OCI-LY7 (cell line): ENCODE results near the gene HTT. TPM values are rescaled to one million over a fixed set of nuclear protein-coding genes. Genes with fewer than 3 reads are reported as not detected.
A peak's percentile ranks its signal among the peaks of the same experiment; 100 is the strongest.

ENCODE experiments used
- BruUV-seq: library from RNA; stranded (reverse); fragments of 400-500 nt; replicated peaks from 2 replicates; lab custom pipeline; 2021; lab: Mats Ljungman, UMichigan
- CTCF ChIA-PET: fragments of 300-600 bp; sonication (Branson Sonifier 250); formaldehyde crosslinking; loops from one replicate; lab custom pipeline; 2022; ENCODE audit warnings: antibody characterized with exemption; ENCODE audit not compliant: unreplicated experiment; lab: Charles Lee
- POLR2A ChIA-PET: fragments of 300-600 bp; sonication (Branson Sonifier 250); formaldehyde crosslinking; loops from one replicate; lab custom pipeline; 2022; ENCODE audit warnings: antibody characterized with exemption; lab: Charles Lee
- DNase-seq: peaks from one replicate; pipeline ENCODE4 v3.0.0-alpha.2; 2015; ENCODE audit warnings: low spot score
- H2AFZ ChIP-seq: fragments of 200-600 bp; sonication (generic), shearing (Covaris generic); 2 replicates; pipeline ENCODE4 v1.6.1; 2014; ENCODE audit warnings: mild to moderate bottlenecking, antibody characterized with exemption, low read length, moderate library complexity
- H3K27ac ChIP-seq: fragments of 200-600 bp; sonication (generic); 2 replicates; pipeline ENCODE4 v1.5.1; 2014; ENCODE audit warnings: mixed run types, low read depth, mild to moderate bottlenecking, moderate library complexity, low read length, inconsistent platforms; ENCODE audit not compliant: poor library complexity, severe bottlenecking
- H3K36me3 ChIP-seq: fragments of 200-600 bp; sonication (generic); 2 replicates; pipeline ENCODE4 v1.6.1; 2014; ENCODE audit warnings: mild to moderate bottlenecking, antibody characterized with exemption, low read length, moderate library complexity, mixed read lengths; ENCODE audit not compliant: insufficient read depth
- H3K4me1 ChIP-seq: fragments of 200-600 bp; sonication (generic); 2 replicates; pipeline ENCODE4 v1.5.1; 2014; ENCODE audit warnings: mild to moderate bottlenecking, low read length; ENCODE audit not compliant: insufficient read depth, poor library complexity, severe bottlenecking
- H3K4me2 ChIP-seq: fragments of 200-600 bp; sonication (generic); 2 replicates; pipeline ENCODE4 v1.6.1; 2014; ENCODE audit warnings: mild to moderate bottlenecking, low read length
- H3K4me3 ChIP-seq: fragments of 200-600 bp; sonication (generic); 2 replicates; pipeline ENCODE4 v1.5.1; 2014; ENCODE audit warnings: mild to moderate bottlenecking, low read depth, low read length; ENCODE audit not compliant: poor library complexity, severe bottlenecking
- H3K79me2 ChIP-seq: fragments of 200-600 bp; sonication (generic); 2 replicates; pipeline ENCODE4 v1.6.1; 2016; ENCODE audit warnings: low read depth, mild to moderate bottlenecking, low read length, moderate library complexity, mixed read lengths; ENCODE audit not compliant: insufficient read depth
- H3K9me2 ChIP-seq: fragments of 200-600 bp; sonication (generic); 2 replicates; pipeline ENCODE4 v1.6.1; 2016; ENCODE audit warnings: mild to moderate bottlenecking, low read length, mixed read lengths; ENCODE audit not compliant: insufficient read depth
- H3K9me3 ChIP-seq: fragments of 200-600 bp; sonication (generic); 2 replicates; pipeline ENCODE4 v1.6.1; 2014; ENCODE audit warnings: mild to moderate bottlenecking, mixed run types, low read length, mixed read lengths
- H4K20me1 ChIP-seq: fragments of 200-600 bp; sonication (generic); 2 replicates; pipeline ENCODE4 v1.6.1; 2014; ENCODE audit warnings: mild to moderate bottlenecking, antibody characterized with exemption, low read length, moderate library complexity, mixed read lengths; ENCODE audit not compliant: insufficient read depth
- CTCF ChIP-seq: fragments of 200-600 bp; sonication (generic); conservative IDR thresholded peaks from 2 replicates; pipeline ENCODE4 v1.5.1; 2014; ENCODE audit warnings: mild to moderate bottlenecking, antibody characterized with exemption, low read length, moderate library complexity, mixed read lengths
- EZH2phosphoT487 ChIP-seq: fragments of 200-600 bp; sonication (generic); IDR thresholded peaks from 2 replicates; pipeline ENCODE4 v1.6.1; 2018; ENCODE audit warnings: low read depth, borderline replicate concordance, mild to moderate bottlenecking, mixed run types, antibody characterized with exemption, low read length, moderate library complexity, mixed read lengths
- intact Hi-C: fragments of 100-400 bp; cut with micrococcal nuclease; formaldehyde crosslinking; loops from one replicate; pipeline ENCODE4 v1.10.0; 2022; ENCODE audit not compliant: unreplicated experiment
- total RNA-seq, 2 experiments: library from RNA; depleted of rRNA in 1 of 2; stranded (reverse); fragments of >200 nt in 1 of 2; shearing (Covaris generic) in 1 of 2; gene quantifications; 2 replicates each; pipeline ENCODE4 v1.2.3, GENCODE V29; 2014 to 2022

Gene HTT
- total RNA-seq, 2 experiments from 2014 or later = 36.4 to 91.3 TPM

- H2AFZ ChIP-seq = no peak overlapping the region
- H3K4me3 ChIP-seq = no peak overlapping the region
- peaks cover 10% of the 10 kb centered on the region for H3K4me1 ChIP-seq
- TF ChIP-seq EZH2phosphoT487 (no peak), CTCF (no peak)
- H3K9me2 ChIP-seq = no peaks in the 10 kb centered on the region
- H3K27ac ChIP-seq = no peak overlapping the region
- intact Hi-C loops = no loop called here
- CTCF ChIA-PET = no interaction called here
- no peaks in the 10 kb centered on the region for H4K20me1 ChIP-seq
- no peak overlapping the region for H3K4me2 ChIP-seq
- BruUV-seq = no TSS peak
- no peaks in the 10 kb centered on the region for H3K79me2 ChIP-seq
- H3K36me3 ChIP-seq = no peaks in the 10 kb centered on the region
- no peaks in the 10 kb centered on the region; the same call in 1 of the 2 replicates for H3K9me3 ChIP-seq
- DNase-seq = no peak
- POLR2A ChIA-PET = no interaction called here
These were observed 210.5 kb downstream of the HTT start for GRCh38 chr4:3284734-3285557.

GRCh38 chr4:3285558-3286334 lies 211.3 kb downstream of the HTT start:
- CTCF ChIA-PET = interaction anchor here (0.5 kb wide), 1 partner anchor 68 kb away, joined by 3 read pairs; no protein-coding TSS in a partner anchor
- peak overlapping the region; percentile 52 for H3K4me2 ChIP-seq

More at GRCh38 chr4:3285558-3286334, 211.3 kb downstream of the HTT start:
- intact Hi-C loops = no loop called here
- Histone ChIP-seq H3K4me1 (peaks cover 10% of the 10 kb centered on the region), H3K79me2 (no peaks in the 10 kb centered on the region), H4K20me1 (no peaks in the 10 kb centered on the region), H3K9me2 (no peaks in the 10 kb centered on the region), H3K27ac (no peak overlapping the region), H3K9me3 (no peaks in the 10 kb centered on the region; the same call in 1 of the 2 replicates), H3K4me3 (no peak overlapping the region), H3K36me3 (no peaks in the 10 kb centered on the region), H2AFZ (no peak overlapping the region)
- no peak for DNase-seq
- no TSS peak for BruUV-seq
- TF ChIP-seq EZH2phosphoT487 (no peak), CTCF (no peak)
- POLR2A ChIA-PET = no interaction called here
